Neuronal stem cell (in vitro differentiated cells): ENCODE measurements around the gene TTLL1.

Source experiments
- DNase-seq: peaks from one replicate; pipeline ENCODE4 v3.0.0-alpha.2; 2013; ENCODE audit warnings: low spot score
- H2AFZ ChIP-seq: one replicate; pipeline ENCODE4 v1.6.1; 2013; ENCODE audit warnings: mild to moderate bottlenecking, low read length, inconsistent platforms
- H2AK5ac ChIP-seq: 2 replicates; pipeline ENCODE4 v1.6.1; 2013; ENCODE audit warnings: low read depth, mild to moderate bottlenecking, inconsistent platforms, low read length, moderate library complexity, mixed read lengths
- H2BK120ac ChIP-seq: 2 replicates; pipeline ENCODE4 v1.6.1; 2013; ENCODE audit warnings: low read depth, mild to moderate bottlenecking, inconsistent platforms, low read length, moderate library complexity, mixed read lengths
- H2BK12ac ChIP-seq: one replicate; pipeline ENCODE4 v1.6.1; 2013; ENCODE audit warnings: low read length, inconsistent platforms
- H2BK15ac ChIP-seq: 2 replicates; pipeline ENCODE4 v1.6.1; 2013; ENCODE audit warnings: mild to moderate bottlenecking, low read length, inconsistent platforms, mixed read lengths
- H2BK5ac ChIP-seq: one replicate; pipeline ENCODE4 v1.6.1; 2013; ENCODE audit warnings: inconsistent platforms, mild to moderate bottlenecking, low read length, moderate library complexity
- H3K14ac ChIP-seq: one replicate; pipeline ENCODE4 v1.6.1; 2013; ENCODE audit warnings: low read length, inconsistent platforms
- H3K18ac ChIP-seq: 2 replicates; pipeline ENCODE4 v1.6.1; 2013; ENCODE audit warnings: low read length, inconsistent platforms
- H3K23ac ChIP-seq: 2 replicates; pipeline ENCODE4 v1.6.1; 2013; ENCODE audit warnings: low read depth, mild to moderate bottlenecking, mixed read lengths, low read length, inconsistent platforms; ENCODE audit not compliant: poor library complexity
- H3K27ac ChIP-seq: replicated peaks from 3 replicates; pipeline ENCODE4 v1.5.1; 2013; ENCODE audit warnings: low read length, inconsistent platforms
- H3K27me3 ChIP-seq, 3 experiments: 2 replicates each; pipeline ENCODE4 v1.6.1; 2013; ENCODE audit warnings: low read length in 3 of 3, mild to moderate bottlenecking in 2 of 3, inconsistent platforms in 1 of 3, low read depth in 1 of 3, mixed read lengths in 1 of 3, moderate library complexity in 1 of 3; ENCODE audit not compliant: control insufficient read depth in 3 of 3, insufficient read depth in 3 of 3
- H3K36me3 ChIP-seq, 2 donors: replicated peaks in 1 of 2; 2 replicates each; pipeline ENCODE4 v1.6.1; 2013; ENCODE audit warnings: low read length in 2 of 2; ENCODE audit not compliant: control insufficient read depth in 2 of 2, insufficient read depth in 2 of 2
- H3K4ac ChIP-seq: 2 replicates; pipeline ENCODE4 v1.6.1; 2013; ENCODE audit warnings: inconsistent platforms, mild to moderate bottlenecking, low read length, moderate library complexity
- H3K4me1 ChIP-seq, 2 donors: 1 replicate in 1 of 2; 2 replicates in 1 of 2; pipeline ENCODE4 v1.6.1; 2013; ENCODE audit warnings: low read length in 2 of 2, low read depth in 1 of 2; ENCODE audit not compliant: control insufficient read depth in 2 of 2, insufficient read depth in 1 of 2
- H3K4me2 ChIP-seq: one replicate; pipeline ENCODE4 v1.6.1; 2013; ENCODE audit warnings: mild to moderate bottlenecking, low read length, inconsistent platforms; ENCODE audit not compliant: insufficient read depth, poor library complexity, severe bottlenecking
- H3K4me3 ChIP-seq, 2 donors: 2 replicates each; pipeline ENCODE4 v1.5.1; 2013; ENCODE audit warnings: low read length in 2 of 2, mild to moderate bottlenecking in 2 of 2, inconsistent platforms in 1 of 2, moderate library complexity in 1 of 2
- H3K79me1 ChIP-seq: one replicate; pipeline ENCODE4 v1.6.1; 2013; ENCODE audit warnings: low read depth, mild to moderate bottlenecking, inconsistent platforms, low read length, moderate library complexity
- H3K9ac ChIP-seq: one replicate; pipeline ENCODE4 v1.6.1; 2013; ENCODE audit warnings: mild to moderate bottlenecking, low read depth, low read length, inconsistent platforms; ENCODE audit not compliant: poor library complexity
- H3K9me3 ChIP-seq, 2 donors: replicated peaks in 1 of 2; 2 replicates each; pipeline versions ENCODE3 to v1.6.1; 2013; ENCODE audit warnings: low read length in 2 of 2, mild to moderate bottlenecking in 2 of 2, inconsistent platforms in 1 of 2, low read depth in 1 of 2, mixed read lengths in 1 of 2, moderate library complexity in 1 of 2; ENCODE audit not compliant: control insufficient read depth in 2 of 2, insufficient read depth in 1 of 2
- H4K8ac ChIP-seq: one replicate; pipeline ENCODE4 v1.6.1; 2013; ENCODE audit warnings: low read depth, mild to moderate bottlenecking, inconsistent platforms, low read length, moderate library complexity
- H4K91ac ChIP-seq: one replicate; pipeline ENCODE4 v1.6.1; 2013; ENCODE audit warnings: low read length, low read depth, mild to moderate bottlenecking, inconsistent platforms; ENCODE audit not compliant: poor library complexity
- WGBS, 2 donors: extraction: QIAGEN DNeasy Blood & Tissue Kit; methylation state at CpG; one replicate each; pipeline ENCODE4 v1.1.7; 2013; ENCODE audit warnings: missing lambda C conversion rate in 2 of 2, mixed read lengths in 1 of 2; ENCODE audit not compliant: insufficient read length in 2 of 2, insufficient replicate concordance in 1 of 2; ENCODE audit errors: extremely low coverage in 2 of 2; 5-methylcytosine and 5-hydroxymethylcytosine counted together

The TTLL1 gene

DNA sequence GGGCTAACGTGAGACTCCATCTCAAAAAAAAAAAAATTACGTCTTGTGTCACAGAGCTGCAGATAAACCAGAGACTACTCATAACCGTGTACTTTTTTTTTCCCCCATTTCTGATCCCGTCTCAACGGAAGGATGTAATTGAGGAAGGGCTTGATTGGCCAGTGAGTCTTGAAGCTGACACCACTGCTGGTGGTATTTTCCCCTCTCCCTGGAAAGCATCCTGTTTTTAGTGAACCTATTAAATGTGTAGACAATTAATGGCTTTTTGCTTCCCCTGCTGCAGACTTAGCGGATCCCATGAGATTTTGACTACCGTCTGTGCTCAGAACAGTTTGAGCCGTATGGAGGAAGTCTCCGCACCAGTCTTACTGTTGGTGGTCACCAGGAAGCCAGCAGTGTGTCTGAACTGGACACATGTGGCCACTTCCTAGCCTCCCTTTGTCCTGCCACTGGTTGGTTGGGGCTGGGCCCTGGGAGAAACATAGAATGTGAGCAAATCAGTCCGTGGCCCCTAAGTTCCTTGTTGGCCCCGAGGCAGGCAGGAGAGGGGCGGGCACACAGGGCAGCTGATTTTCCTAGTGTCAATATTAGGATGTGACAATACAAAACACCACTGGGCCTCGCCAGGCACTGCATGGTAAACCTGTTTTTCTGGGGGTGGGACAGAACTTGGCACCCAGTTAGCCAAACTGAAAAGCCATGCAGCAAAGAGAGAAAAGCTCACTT, 24.5 kb upstream of the TTLL1 start:
- peaks cover 12 to 44% (median 40%) of the 10 kb centered on the region in 3 experiments for H3K27me3 ChIP-seq
- H3K9me3 ChIP-seq, result peaks cover 0 to 3% of the 10 kb centered on the region in 2 donors
- H3K18ac ChIP-seq, result no peak overlapping the region

DNA sequence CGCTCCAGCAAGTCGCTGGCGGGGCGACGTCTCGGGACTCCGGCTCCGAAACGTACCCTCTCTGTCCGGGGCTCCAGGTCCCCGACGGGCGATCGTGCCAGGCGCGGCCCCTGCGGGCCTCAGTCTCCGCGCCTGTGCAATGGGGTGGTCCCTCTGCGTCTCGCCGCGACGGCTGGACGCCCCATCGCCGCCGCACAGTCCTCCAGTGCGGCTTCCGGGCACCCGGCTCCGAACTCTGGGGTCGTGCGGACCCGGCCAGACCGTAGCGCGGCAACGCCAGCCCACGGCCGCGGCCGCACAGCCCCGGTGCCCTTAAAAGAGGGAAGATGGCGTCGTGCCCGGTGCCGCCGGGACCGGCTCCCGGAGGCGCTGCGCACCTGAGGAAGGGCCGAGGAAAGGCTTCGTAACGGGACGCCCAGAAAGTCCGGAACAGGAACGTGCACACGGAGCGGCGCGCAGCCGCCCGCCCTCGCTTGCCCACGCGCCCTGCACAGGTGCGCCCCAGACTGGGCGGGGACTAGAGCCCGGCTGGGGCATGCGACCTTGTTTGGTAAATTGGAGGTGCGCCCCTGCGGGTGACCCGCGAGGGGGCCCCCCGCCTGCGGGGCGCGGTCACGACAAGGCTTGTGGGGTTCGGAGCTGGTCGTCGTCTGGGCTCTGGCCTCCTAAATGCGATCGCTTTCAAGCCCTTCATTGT, 21.9 kb upstream of the TTLL1 start:
- WGBS, 2 donors, result no CpG with 5 or more reads among the region's 86 CpGs
- DNase-seq, result no peak

More for the DNA sequence above, 24.5 kb upstream of the TTLL1 start:
- no peak overlapping the region for H2BK5ac ChIP-seq
- no peak overlapping the region for H2AK5ac ChIP-seq
- H3K79me1 ChIP-seq, result no peaks in the 10 kb centered on the region
- H3K14ac ChIP-seq, result no peak overlapping the region
- no peak overlapping the region for H3K4me2 ChIP-seq
- H2AFZ ChIP-seq, result peak overlapping the region; percentile 14
- H2BK15ac ChIP-seq, result no peak overlapping the region
- H3K4me3 ChIP-seq, result no peak overlapping the region
- H4K91ac ChIP-seq, result no peak overlapping the region
- no peak overlapping the region for H2BK12ac ChIP-seq
- H3K27ac ChIP-seq, result no peak overlapping the region
- peaks cover 11 to 18% of the 10 kb centered on the region in 2 donors for H3K4me1 ChIP-seq
- no peak for DNase-seq
- H4K8ac ChIP-seq, result no peak overlapping the region
- no peak overlapping the region for H3K9ac ChIP-seq
- no peaks in the 10 kb centered on the region for H3K36me3 ChIP-seq
- H3K4ac ChIP-seq, result no peak overlapping the region
- no CpG with 5 or more reads among the region's 13 CpGs for WGBS, 2 donors
- H3K23ac ChIP-seq, result no peak overlapping the region
- no peak overlapping the region for H2BK120ac ChIP-seq

DNA sequence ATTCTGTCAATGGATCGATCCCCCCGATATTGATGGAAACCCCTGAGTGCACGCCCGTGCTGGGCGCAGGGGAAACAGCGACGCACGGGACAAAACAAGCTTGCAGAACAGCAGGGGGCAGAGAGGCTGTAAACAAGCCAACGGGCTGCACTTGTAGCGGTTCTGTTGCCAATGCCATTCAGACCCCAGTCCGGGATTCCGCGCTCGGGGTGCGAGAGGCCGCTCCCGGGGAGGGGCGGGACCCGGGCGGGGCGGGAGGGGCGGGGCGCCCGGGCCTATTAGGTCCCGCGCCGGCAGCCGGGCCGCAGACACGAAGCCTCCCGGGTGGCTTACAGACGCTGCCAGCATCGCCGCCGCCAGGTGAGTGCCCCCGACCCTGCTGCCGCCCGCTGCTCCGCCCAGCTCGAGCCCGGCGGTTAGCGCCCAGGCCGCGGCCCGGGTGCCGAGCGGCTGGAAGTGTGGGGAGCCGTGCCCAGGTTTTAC, 21.3 kb upstream of the TTLL1 start, which contains the start of gene BIK:
Gene BIK (plus strand): TSS at position 307 of the 483 bp plus-strand sequence. CDS start 13,273 bp downstream, outside the sequence.
- H3K23ac ChIP-seq, result peak within 1 kb of the TSS; percentile 97
- no peak within 1 kb of the TSS for H3K27ac ChIP-seq
- no peak within 1 kb of the TSS for H3K4ac ChIP-seq
- peak within 1 kb of the TSS; percentile 72 for H3K9ac ChIP-seq
- H4K91ac ChIP-seq, result peak within 1 kb of the TSS; percentile 12
- H3K14ac ChIP-seq, result peak within 1 kb of the TSS; percentile 85
- DNase-seq, result peak; percentile 56
- H2AK5ac ChIP-seq, result peak within 1 kb of the TSS; percentile 59
- H3K27me3 ChIP-seq, result peaks cover 12 to 46% (median 40%) of the 10 kb centered on the region in 3 experiments
- peak within 1 kb of the TSS; percentile 93 for H3K4me2 ChIP-seq
- peak within 1 kb of the TSS; percentile 90 for H2AFZ ChIP-seq
- no peaks in the 10 kb centered on the region for H3K79me1 ChIP-seq
- H3K18ac ChIP-seq, result peak within 1 kb of the TSS; percentile 90
- peak within 1 kb of the TSS; percentile 49 for H2BK15ac ChIP-seq
- peaks cover 0 to 3% of the 10 kb centered on the region in 2 donors for H3K9me3 ChIP-seq
- H2BK5ac ChIP-seq, result no peak within 1 kb of the TSS
- H2BK12ac ChIP-seq, result peak within 1 kb of the TSS; percentile 30
- peaks cover 7 to 11% of the 10 kb centered on the region in 2 donors for H3K4me1 ChIP-seq
- H3K36me3 ChIP-seq, result no peaks in the 10 kb centered on the region
- peak within 1 kb of the TSS; percentile 42 to 83 for H3K4me3 ChIP-seq
- no peak within 1 kb of the TSS for H4K8ac ChIP-seq
- H2BK120ac ChIP-seq, result peak within 1 kb of the TSS; percentile 61
- WGBS, 2 donors, result no CpG with 5 or more reads among the region's 49 CpGs

More for the DNA sequence above, 21.9 kb upstream of the TTLL1 start:
- H3K36me3 ChIP-seq, result no peaks in the 10 kb centered on the region
- H2BK120ac ChIP-seq, result peak overlapping the region; percentile 61
- H2BK15ac ChIP-seq, result peak overlapping the region; percentile 49
- no peak overlapping the region for H3K4ac ChIP-seq
- H3K9me3 ChIP-seq, result peaks cover 0 to 3% of the 10 kb centered on the region in 2 donors
- H2AK5ac ChIP-seq, result peak overlapping the region; percentile 59
- no peak overlapping the region for H4K8ac ChIP-seq
- peak overlapping the region; percentile 12 for H4K91ac ChIP-seq
- no peak overlapping the region for H2BK5ac ChIP-seq
- peak overlapping the region; percentile 30 for H2BK12ac ChIP-seq
- H3K27ac ChIP-seq, result no peak overlapping the region
- H2AFZ ChIP-seq, result peak overlapping the region; percentile 90
- H3K4me3 ChIP-seq, result peak overlapping the region; percentile 42 to 83
- H3K27me3 ChIP-seq, result peaks cover 12 to 46% (median 40%) of the 10 kb centered on the region in 3 experiments
- H3K4me1 ChIP-seq, result peaks cover 7 to 11% of the 10 kb centered on the region in 2 donors
- peak overlapping the region; percentile 93 for H3K4me2 ChIP-seq
- H3K14ac ChIP-seq, result peak overlapping the region; percentile 56
- H3K23ac ChIP-seq, result peak overlapping the region; percentile 97
- peak overlapping the region; percentile 85 for H3K18ac ChIP-seq
- peak overlapping the region; percentile 72 for H3K9ac ChIP-seq
- no peaks in the 10 kb centered on the region for H3K79me1 ChIP-seq
